Body of pancreas (tissue), 4 donors: ENCODE measurements around the gene CMSS1. TPM values are rescaled to one million over a fixed set of nuclear protein-coding genes. Genes with fewer than 3 reads are reported as not detected.
"Not testable (repeated sequence)": the region's sequence is repeated elsewhere in the genome, so short reads cannot be mapped to it uniquely, and the experiment has no call there.

ENCODE experiments used
- ATAC-seq: fragments of 150-250 bp; one replicate; pipeline ENCODE4 v1.9.1; 2016
- DNase-seq, 4 donors: peaks; one replicate each; pipeline ENCODE4 v3.0.0-alpha.2; 2019
- H3K27ac ChIP-seq, 4 donors: fragments of 200-600 bp; sonication (generic); 1 replicate in 3 of 4; 2 replicates in 1 of 4; pipeline versions ENCODE4 v1.5.1 to v1.6.1; 2016 to 2019; ENCODE audit warnings: mild to moderate bottlenecking in 1 of 4, mixed read lengths in 1 of 4, moderate library complexity in 1 of 4
- H3K27me3 ChIP-seq, 2 donors: fragments of 200-600 bp; sonication (generic); one replicate each; pipeline ENCODE4 v1.6.0; 2016; ENCODE audit warnings: mild to moderate bottlenecking in 1 of 2
- H3K36me3 ChIP-seq, 2 donors: fragments of 200-600 bp; sonication (generic); replicated peaks in 1 of 2; 2 replicates each; pipeline ENCODE4 v1.5.1; 2016; ENCODE audit warnings: low read depth in 2 of 2; ENCODE audit not compliant: insufficient read depth in 1 of 2
- H3K4me1 ChIP-seq: fragments of 200-600 bp; sonication (generic); one replicate; pipeline ENCODE4 v1.6.0; 2016
- H3K4me3 ChIP-seq, 2 donors: fragments of 200-600 bp; sonication (generic); 1 replicate in 1 of 2; 2 replicates in 1 of 2; pipeline ENCODE4 v1.5.1; 2016 to 2019
- H3K9me3 ChIP-seq, 3 donors: fragments of 200-600 bp; sonication (generic); 1 replicate in 2 of 3; 2 replicates in 1 of 3; pipeline ENCODE4 v1.5.1; 2016
- POLR2A ChIP-seq, 3 donors: fragments of 450-650 bp; IDR thresholded peaks; one replicate each; pipeline ENCODE4 v1.6.1; 2016; ENCODE audit warnings: antibody characterized with exemption in 3 of 3, mild to moderate bottlenecking in 2 of 3
- WGBS, 2 donors: methylation state at CpG; one replicate each; pipeline ENCODE4 v1.1.5; 2017; 5-methylcytosine and 5-hydroxymethylcytosine counted together
- intact Hi-C: fragments of 100-400 bp; cut with DNase I; formaldehyde crosslinking; loops from one replicate; pipeline ENCODE4 v1.15.1; 2023
- total RNA-seq, 2 donors: library from RNA; depleted of rRNA; stranded (reverse); fragments of >200 nt; gene quantifications; one replicate each; pipeline ENCODE4 v1.1.0, GENCODE V29; 2016
- TF ChIP-seq, protein P1 (sequence below), 7 experiments: fragments of 450-650 bp in 4 of 7; fragments of 200-600 bp in 3 of 7; sonication (generic) in 3 of 7; IDR thresholded peaks; one replicate each; pipeline ENCODE4 v1.5.1; 2016 to 2019; ENCODE audit warnings: antibody characterized with exemption in 7 of 7

The CMSS1 gene
- total RNA-seq, 2 donors from 2014 or later, result 3.9 to 21.4 TPM

DNA sequence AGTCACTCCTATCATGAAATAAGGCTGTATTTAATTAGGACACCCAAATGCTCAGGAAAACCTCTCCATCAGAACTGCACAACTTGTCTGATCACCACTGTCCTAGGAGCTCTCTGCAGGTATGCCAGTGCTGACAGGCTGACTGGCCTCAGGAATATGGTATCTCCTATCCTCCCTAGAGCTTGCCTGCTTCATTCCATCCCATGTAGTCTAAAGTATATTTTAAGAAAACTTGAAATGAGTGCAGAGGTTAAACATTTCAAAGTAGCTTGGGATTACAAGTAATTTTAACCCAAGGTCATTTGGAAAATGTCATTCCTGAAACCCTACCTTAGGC lies 273.0 kb downstream of the CMSS1 start:
- H3K27ac ChIP-seq, result no peak overlapping the region
- no peak for DNase-seq
- no peak for ATAC-seq
- H3K9me3 ChIP-seq, result no peaks in the 10 kb centered on the region
- intact Hi-C loops, result no loop called here
- no peak overlapping the region for H3K4me3 ChIP-seq
- no peaks in the 10 kb centered on the region for H3K27me3 ChIP-seq
- no peaks in the 10 kb centered on the region for H3K4me1 ChIP-seq
- no peak for TF ChIP-seq POLR2A (IDR thresholded peaks at IDR 0.05)
- TF ChIP-seq, protein P1, sequence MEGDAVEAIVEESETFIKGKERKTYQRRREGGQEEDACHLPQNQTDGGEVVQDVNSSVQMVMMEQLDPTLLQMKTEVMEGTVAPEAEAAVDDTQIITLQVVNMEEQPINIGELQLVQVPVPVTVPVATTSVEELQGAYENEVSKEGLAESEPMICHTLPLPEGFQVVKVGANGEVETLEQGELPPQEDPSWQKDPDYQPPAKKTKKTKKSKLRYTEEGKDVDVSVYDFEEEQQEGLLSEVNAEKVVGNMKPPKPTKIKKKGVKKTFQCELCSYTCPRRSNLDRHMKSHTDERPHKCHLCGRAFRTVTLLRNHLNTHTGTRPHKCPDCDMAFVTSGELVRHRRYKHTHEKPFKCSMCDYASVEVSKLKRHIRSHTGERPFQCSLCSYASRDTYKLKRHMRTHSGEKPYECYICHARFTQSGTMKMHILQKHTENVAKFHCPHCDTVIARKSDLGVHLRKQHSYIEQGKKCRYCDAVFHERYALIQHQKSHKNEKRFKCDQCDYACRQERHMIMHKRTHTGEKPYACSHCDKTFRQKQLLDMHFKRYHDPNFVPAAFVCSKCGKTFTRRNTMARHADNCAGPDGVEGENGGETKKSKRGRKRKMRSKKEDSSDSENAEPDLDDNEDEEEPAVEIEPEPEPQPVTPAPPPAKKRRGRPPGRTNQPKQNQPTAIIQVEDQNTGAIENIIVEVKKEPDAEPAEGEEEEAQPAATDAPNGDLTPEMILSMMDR (IDR thresholded peaks at IDR 0.05), result peak in 2 of 7 experiments; percentile 1 to 6
- H3K36me3 ChIP-seq, result no peaks in the 10 kb centered on the region

DNA sequence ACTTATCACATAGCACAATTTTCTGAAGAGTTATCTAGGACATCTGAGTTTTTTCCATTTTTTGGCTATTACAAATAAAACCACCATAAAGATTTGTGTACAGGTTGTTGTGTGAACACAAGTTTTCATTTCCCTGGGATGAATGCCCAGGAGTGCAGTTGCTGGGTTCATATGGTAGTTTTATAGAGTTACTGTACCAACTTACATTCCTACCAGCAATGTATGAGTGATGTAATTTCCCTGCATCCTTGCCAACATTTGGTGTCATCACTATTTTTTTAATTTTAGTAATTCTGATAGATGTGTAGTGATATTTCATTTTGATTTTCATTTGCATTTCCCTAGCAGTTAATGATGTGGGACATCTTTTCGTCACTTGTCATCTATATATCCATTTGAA lies 276.2 kb downstream of the CMSS1 start:
- Histone ChIP-seq H3K4me1 (peaks cover 19% of the 10 kb centered on the region), H3K27ac (no peak overlapping the region), H3K27me3 (no peaks in the 10 kb centered on the region), H3K4me3 (no peak overlapping the region), H3K9me3 (no peaks in the 10 kb centered on the region), H3K36me3 (no peaks in the 10 kb centered on the region)
- DNase-seq (no peak), ATAC-seq (no peak)
- 100% methylated on average over 1 of the region's 1 CpG for WGBS, 2 donors
- no peak for TF ChIP-seq POLR2A (IDR thresholded peaks at IDR 0.05)
- TF ChIP-seq, protein P1 (IDR thresholded peaks at IDR 0.05), result no peak
- intact Hi-C loops, result no loop called here

DNA sequence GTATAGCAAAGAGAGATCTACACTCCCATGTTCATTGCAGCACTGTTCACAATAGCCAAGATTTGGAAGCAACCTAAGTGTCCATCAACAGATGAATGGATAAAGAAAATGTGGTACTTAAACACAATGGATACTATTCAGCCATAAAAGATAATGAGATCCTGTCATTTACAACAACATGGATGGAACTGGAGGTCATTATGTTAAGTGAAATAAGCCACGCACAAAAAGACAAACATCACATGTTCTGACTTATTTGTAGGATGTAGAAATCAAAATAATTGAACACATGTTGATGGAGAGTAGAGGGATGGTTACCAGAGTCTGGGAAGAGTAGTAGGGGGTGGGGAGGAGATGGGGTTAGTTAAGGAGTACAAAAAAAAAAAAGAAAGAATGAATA lies 278.6 kb downstream of the CMSS1 start:
- H3K9me3 ChIP-seq, H3K36me3 ChIP-seq, ATAC-seq, intact Hi-C loops, H3K4me3 ChIP-seq, H3K27me3 ChIP-seq, DNase-seq: not testable (repeated sequence)
- Histone ChIP-seq H3K4me1 (peaks cover 31% of the 10 kb centered on the region), H3K27ac (peak overlapping the region in 1 of 4 donors; percentile 43)
- 91 to 94% methylated on average over 1 of the region's 1 CpG for WGBS, 2 donors

DNA sequence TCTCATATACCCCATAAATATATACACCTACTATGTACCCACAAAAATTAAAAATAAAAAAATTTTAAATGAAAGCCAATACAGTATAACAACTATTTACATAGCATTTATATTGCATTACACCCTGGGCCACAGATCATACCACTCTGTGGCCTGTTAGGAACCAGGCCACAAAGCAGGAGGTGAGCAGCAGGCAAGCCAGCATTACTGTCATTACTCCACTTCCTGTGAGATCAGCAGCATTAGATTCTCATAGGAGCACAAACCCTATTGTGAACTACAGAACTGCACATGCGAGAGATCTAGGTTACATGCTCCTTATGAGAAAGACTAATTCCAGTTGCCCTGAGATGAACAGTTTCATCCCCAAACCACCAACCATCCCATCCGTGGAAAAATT lies 279.2 kb downstream of the CMSS1 start:
- TF ChIP-seq POLR2A (IDR thresholded peaks at IDR 0.05), result no peak
- TF ChIP-seq, protein P1 (IDR thresholded peaks at IDR 0.05), result no peak
- intact Hi-C loops, result no loop called here
- H3K4me3 ChIP-seq, result no peak overlapping the region
- H3K27ac ChIP-seq, result peak overlapping the region in 3 of 4 donors; percentile 43 to 66 (median 57)
- no peak for DNase-seq
- peaks cover 31% of the 10 kb centered on the region for H3K4me1 ChIP-seq
- no peaks in the 10 kb centered on the region for H3K36me3 ChIP-seq
- no peaks in the 10 kb centered on the region for H3K27me3 ChIP-seq
- 84 to 100% methylated on average over 2 of the region's 2 CpGs for WGBS, 2 donors
- H3K9me3 ChIP-seq, result no peaks in the 10 kb centered on the region
- ATAC-seq, result no peak

DNA sequence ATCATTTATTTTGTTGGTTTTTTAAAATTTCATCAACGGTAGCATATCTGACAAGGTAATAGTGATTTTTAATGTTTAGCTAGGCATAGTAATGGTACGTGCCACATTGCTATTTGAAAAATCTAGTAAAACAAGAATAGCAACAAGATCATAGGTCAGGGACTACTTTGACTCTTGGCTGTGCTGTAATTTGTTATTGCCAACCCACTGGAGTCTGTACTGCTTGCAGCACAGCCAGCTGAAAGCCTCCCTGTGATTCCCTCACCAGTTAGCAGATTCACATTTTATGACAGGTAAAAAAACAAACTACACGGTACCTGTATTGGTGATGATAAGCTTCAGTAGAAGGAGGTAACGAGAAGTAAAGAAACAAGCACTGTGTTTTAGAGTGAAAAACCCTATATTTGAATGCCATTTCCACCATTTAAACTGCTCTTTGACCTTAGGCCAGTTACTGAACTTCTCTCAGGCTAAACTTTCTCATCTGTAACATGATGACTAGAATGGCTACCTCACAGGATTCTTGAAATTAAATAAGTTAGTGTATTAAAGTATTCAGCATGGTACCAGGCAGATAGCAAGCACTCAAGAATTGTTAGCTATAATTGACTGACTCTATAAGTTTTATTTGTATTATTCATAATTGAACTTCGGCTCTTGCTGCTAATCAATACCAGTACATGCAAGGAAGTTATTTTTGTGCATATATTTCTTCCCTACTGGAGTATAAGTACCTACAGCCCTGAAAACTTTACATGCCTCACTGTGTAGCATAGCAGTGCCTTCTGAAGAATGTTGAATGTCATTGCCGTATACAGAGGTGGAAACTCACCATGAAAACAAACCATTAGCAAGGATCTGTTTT lies 280.5 kb downstream of the CMSS1 start:
- no peak overlapping the region for H3K4me3 ChIP-seq
- H3K9me3 ChIP-seq, result no peaks in the 10 kb centered on the region
- DNase-seq, result peak; percentile 35 to 58 (median 54)
- 28 to 38% methylated on average over 6 of the region's 6 CpGs for WGBS, 2 donors
- no peaks in the 10 kb centered on the region for H3K36me3 ChIP-seq
- no peaks in the 10 kb centered on the region for H3K27me3 ChIP-seq
- H3K4me1 ChIP-seq, result peaks cover 33% of the 10 kb centered on the region
- ATAC-seq, result peak; percentile 97
- intact Hi-C loops, result no loop called here
- H3K27ac ChIP-seq, result peak overlapping the region in 3 of 4 donors; percentile 43 to 66 (median 57)
- TF ChIP-seq POLR2A (IDR thresholded peaks at IDR 0.05), result no peak
- TF ChIP-seq, protein P1 (IDR thresholded peaks at IDR 0.05), result no peak
